Neural cell (in vitro differentiated cells): ENCODE results near the gene LRRC73.

Experiments
- EP300 ChIP-seq: fragments of 450-650 bp; conservative IDR thresholded peaks from 2 replicates; pipeline ENCODE4 v1.6.1; 2014; ENCODE audit warnings: antibody characterized with exemption, mild to moderate bottlenecking, moderate library complexity; ENCODE audit not compliant: poor library complexity, severe bottlenecking
- EZH2 ChIP-seq: fragments of 200-600, 300-800 bp; shearing (Covaris generic), sonication (generic); IDR thresholded peaks from 2 replicates; pipeline ENCODE4 v1.6.1; 2014; ENCODE audit warnings: antibody characterized with exemption, low read length, borderline replicate concordance, mild to moderate bottlenecking; ENCODE audit not compliant: insufficient read depth, poor library complexity, severe bottlenecking
- POLR2AphosphoS5 ChIP-seq: IDR thresholded peaks from 2 replicates; pipeline ENCODE4 v1.6.1; 2012
- RAD21 ChIP-seq: fragments of 450-650 bp; conservative IDR thresholded peaks from 2 replicates; pipeline ENCODE4 v1.6.1; 2014; ENCODE audit warnings: antibody characterized with exemption, mild to moderate bottlenecking, moderate library complexity
- REST ChIP-seq: IDR thresholded peaks from 2 replicates; pipeline ENCODE4 v1.6.1; 2012; ENCODE audit warnings: borderline replicate concordance
- TAF1 ChIP-seq: IDR thresholded peaks from 2 replicates; pipeline ENCODE4 v1.6.1; 2012; ENCODE audit warnings: low read depth
- TF ChIP-seq, protein P1 (sequence below): fragments of 450-650 bp; IDR thresholded peaks from 2 replicates; pipeline ENCODE4 v1.5.1; 2014; ENCODE audit warnings: antibody characterized with exemption, mild to moderate bottlenecking, moderate library complexity; ENCODE audit not compliant: poor library complexity, severe bottlenecking

GRCh38 chr6:43547222-43547621 lies 37.1 kb upstream of the LRRC73 start:
- TF ChIP-seq, protein P1, sequence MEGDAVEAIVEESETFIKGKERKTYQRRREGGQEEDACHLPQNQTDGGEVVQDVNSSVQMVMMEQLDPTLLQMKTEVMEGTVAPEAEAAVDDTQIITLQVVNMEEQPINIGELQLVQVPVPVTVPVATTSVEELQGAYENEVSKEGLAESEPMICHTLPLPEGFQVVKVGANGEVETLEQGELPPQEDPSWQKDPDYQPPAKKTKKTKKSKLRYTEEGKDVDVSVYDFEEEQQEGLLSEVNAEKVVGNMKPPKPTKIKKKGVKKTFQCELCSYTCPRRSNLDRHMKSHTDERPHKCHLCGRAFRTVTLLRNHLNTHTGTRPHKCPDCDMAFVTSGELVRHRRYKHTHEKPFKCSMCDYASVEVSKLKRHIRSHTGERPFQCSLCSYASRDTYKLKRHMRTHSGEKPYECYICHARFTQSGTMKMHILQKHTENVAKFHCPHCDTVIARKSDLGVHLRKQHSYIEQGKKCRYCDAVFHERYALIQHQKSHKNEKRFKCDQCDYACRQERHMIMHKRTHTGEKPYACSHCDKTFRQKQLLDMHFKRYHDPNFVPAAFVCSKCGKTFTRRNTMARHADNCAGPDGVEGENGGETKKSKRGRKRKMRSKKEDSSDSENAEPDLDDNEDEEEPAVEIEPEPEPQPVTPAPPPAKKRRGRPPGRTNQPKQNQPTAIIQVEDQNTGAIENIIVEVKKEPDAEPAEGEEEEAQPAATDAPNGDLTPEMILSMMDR = no peak
- TF ChIP-seq EP300 (no peak), TAF1 (no peak), POLR2AphosphoS5 (no peak), EZH2 (no peak), REST (no peak), RAD21 (no peak)
